Small intestine (tissue), 7 donors: ENCODE results near the gene PCSK6. TPM values are rescaled to one million over a fixed set of nuclear protein-coding genes. Genes with fewer than 3 reads are reported as not detected.

Experiments
- DNase-seq, 2 donors: peaks; one replicate each; pipeline versions ENCODE4 v3.0.0 to v3.0.0-alpha.2; 2013
- FAIRE-seq: peaks from 2 replicates; lab custom pipeline; 2012; peaks lifted over from hg19 to GRCh38; lab: Jason Lieb, UNC
- H3K27ac ChIP-seq, 3 donors: one replicate each; pipeline ENCODE4 v1.5.1; 2013; ENCODE audit warnings: low read length in 2 of 3, mild to moderate bottlenecking in 2 of 3, control low read depth in 1 of 3, inconsistent platforms in 1 of 3, low read depth in 1 of 3, moderate library complexity in 1 of 3
- H3K27me3 ChIP-seq, 3 donors: one replicate each; pipeline ENCODE4 v1.6.1; 2013; ENCODE audit warnings: low read length in 3 of 3, inconsistent platforms in 1 of 3; ENCODE audit not compliant: control insufficient read depth in 3 of 3, insufficient read depth in 3 of 3
- H3K36me3 ChIP-seq, 3 donors: one replicate each; pipeline ENCODE4 v1.6.1; 2013; ENCODE audit warnings: low read length in 3 of 3, inconsistent platforms in 1 of 3, low read depth in 1 of 3, mild to moderate bottlenecking in 1 of 3, moderate library complexity in 1 of 3; ENCODE audit not compliant: control insufficient read depth in 3 of 3, insufficient read depth in 2 of 3
- H3K4me1 ChIP-seq, 3 donors: one replicate each; pipeline ENCODE4 v1.6.1; 2013; ENCODE audit warnings: low read length in 2 of 3, inconsistent platforms in 1 of 3, low read depth in 1 of 3, mild to moderate bottlenecking in 1 of 3, moderate library complexity in 1 of 3; ENCODE audit not compliant: control insufficient read depth in 3 of 3, insufficient read depth in 2 of 3
- H3K4me3 ChIP-seq, 3 donors: one replicate each; pipeline ENCODE4 v1.5.1; 2013; ENCODE audit warnings: low read length in 3 of 3, control low read depth in 1 of 3, inconsistent platforms in 1 of 3, low read depth in 1 of 3, mild to moderate bottlenecking in 1 of 3, moderate library complexity in 1 of 3
- H3K9me3 ChIP-seq, 2 donors: one replicate each; pipeline ENCODE4 v1.6.1; 2013; ENCODE audit warnings: low read depth in 1 of 2, low read length in 1 of 2; ENCODE audit not compliant: control insufficient read depth in 2 of 2, insufficient read depth in 1 of 2
- WGBS, 3 donors: extraction: QIAGEN DNeasy Blood & Tissue Kit; methylation state at CpG; one replicate each; pipeline ENCODE4 v1.1.7; 2013; 5-methylcytosine and 5-hydroxymethylcytosine counted together
- polyA plus RNA-seq, 4 donors: library from polyadenylated mRNA; stranded (reverse) in 3 of 4; unstranded in 1 of 4; fragments of 200-250 nt in 3 of 4; fragments of 120-200 nt in 1 of 4; gene quantifications; one replicate each; pipeline versions ENCODE4 v1.2.1 to v1.2.3, GENCODE V29; 2013
- donor health status: healthy with polysubstance abuse.
- donor health status: control.
- donor health status: control.
- donor health status: Bipolar disorder and iron deficiency.
- donor health status: healthy.

PCSK6 gene
- polyA plus RNA-seq, 4 donors, result 0.67 to 26.2 (median 6.5) TPM

GRCh38 chr15:101492766-101493692 lies 3.5 kb upstream of the PCSK6 start:
- 83 to 92% (median 86%) methylated on average over 7 of the region's 7 CpGs for WGBS, 3 donors

GRCh38 chr15:101491734-101492640 lies 2.5 kb upstream of the PCSK6 start:
- Histone ChIP-seq H3K36me3 (peaks cover 0 to 4% (median 0%) of the 10 kb centered on the region in 3 donors), H3K27me3 (peaks cover 0 to 14% (median 6%) of the 10 kb centered on the region in 3 donors), H3K9me3 (no peaks in the 10 kb centered on the region), H3K4me1 (peaks cover 0 to 13% (median under 1%) of the 10 kb centered on the region in 3 donors), H3K27ac (no peak overlapping the region), H3K4me3 (no peak overlapping the region)
- 65 to 78% (median 71%) methylated on average over 18 of the region's 18 CpGs for WGBS, 3 donors
- DNase-seq, result no peak
- no peak for FAIRE-seq

More at GRCh38 chr15:101492766-101493692, 3.5 kb upstream of the PCSK6 start:
- FAIRE-seq, result no peak
- Histone ChIP-seq H3K4me3 (no peak overlapping the region), H3K27ac (no peak overlapping the region), H3K9me3 (no peaks in the 10 kb centered on the region), H3K4me1 (peaks cover 0 to 19% (median 4%) of the 10 kb centered on the region in 3 donors), H3K36me3 (no peaks in the 10 kb centered on the region), H3K27me3 (peaks cover 0 to 12% (median 6%) of the 10 kb centered on the region in 3 donors)
- no peak for DNase-seq

- H3K27ac ChIP-seq, result no peak overlapping the region
- H3K9me3 ChIP-seq, result no peaks in the 10 kb centered on the region
- peaks cover 0 to 4% (median 0%) of the 10 kb centered on the region in 3 donors for H3K36me3 ChIP-seq
- H3K4me1 ChIP-seq, result peaks cover 0 to 4% (median 0%) of the 10 kb centered on the region in 3 donors
- H3K4me3 ChIP-seq, result no peak overlapping the region
- DNase-seq (no peak), FAIRE-seq (no peak)
- WGBS, 3 donors, result 86 to 90% (median 89%) methylated on average over 16 of the region's 16 CpGs
- peaks cover 0 to 14% (median 2%) of the 10 kb centered on the region in 3 donors for H3K27me3 ChIP-seq
These were observed 1.6 kb upstream of the PCSK6 start for GRCh38 chr15:101490922-101491733.

GRCh38 chr15:101490408-101490891 lies 943 bp upstream of the PCSK6 start:
- Histone ChIP-seq H3K4me3 (no peak overlapping the region), H3K36me3 (peaks cover 0 to 4% (median 0%) of the 10 kb centered on the region in 3 donors), H3K27me3 (peaks cover 0 to 14% (median 1%) of the 10 kb centered on the region in 3 donors), H3K4me1 (no peaks in the 10 kb centered on the region), H3K27ac (no peak overlapping the region), H3K9me3 (no peaks in the 10 kb centered on the region)
- 85 to 92% (median 91%) methylated on average over 11 to 15 of the region's 15 CpGs for WGBS, 3 donors
- no peak for DNase-seq
- no peak for FAIRE-seq

- H3K4me1 ChIP-seq, result no peaks in the 10 kb centered on the region
- peak; percentile 44 to 75 for DNase-seq
- peaks cover 0 to 6% (median 0%) of the 10 kb centered on the region in 3 donors for H3K36me3 ChIP-seq
- H3K4me3 ChIP-seq, result peak overlapping the region in 2 of 3 donors; percentile 38 to 63
- no peaks in the 10 kb centered on the region for H3K9me3 ChIP-seq
- H3K27ac ChIP-seq, result no peak overlapping the region
- no peak for FAIRE-seq
- WGBS, 3 donors, result 1 to 4% (median 1%) methylated on average over 24 to 62 of the region's 62 CpGs
- H3K27me3 ChIP-seq, result peaks cover 0 to 9% (median 0%) of the 10 kb centered on the region in 3 donors
These were observed 289 bp downstream of the PCSK6 start for GRCh38 chr15:101489237-101489598.

- peak overlapping the region; percentile 38 to 63 (median 41) for H3K4me3 ChIP-seq
- no peak overlapping the region for H3K27ac ChIP-seq
- H3K9me3 ChIP-seq, result no peaks in the 10 kb centered on the region
- 4 to 6% (median 6%) methylated on average over 60 to 85 of the region's 85 CpGs for WGBS, 3 donors
- FAIRE-seq (no peak), DNase-seq (peak in 1 of 2 donors; percentile 60)
- H3K36me3 ChIP-seq, result peaks cover 0 to 6% (median 0%) of the 10 kb centered on the region in 3 donors
- no peaks in the 10 kb centered on the region for H3K4me1 ChIP-seq
- H3K27me3 ChIP-seq, result peaks cover 0 to 8% (median 0%) of the 10 kb centered on the region in 3 donors
These were observed 975 bp downstream of the PCSK6 start for GRCh38 chr15:101488300-101489164.
